Erythroblast (primary cell): ENCODE measurements around the gene ZC3H8.
A peak's percentile ranks its signal among the peaks of the same experiment; 100 is the strongest.

Source experiments
- DNase-seq, 2 experiments: peaks; one replicate each; lab custom pipeline; 2025; lab: John Stamatoyannopoulos, UW
- GATA1 ChIP-seq: IDR thresholded peaks from 2 replicates; pipeline ENCODE4 v1.6.1; 2011; ENCODE audit warnings: low read depth, mild to moderate bottlenecking, control low read depth, low read length, moderate library complexity
- POLR2A ChIP-seq: IDR thresholded peaks from 2 replicates; pipeline ENCODE4 v1.6.1; 2011; ENCODE audit warnings: mild to moderate bottlenecking, low read length

The ZC3H8 gene

DNA sequence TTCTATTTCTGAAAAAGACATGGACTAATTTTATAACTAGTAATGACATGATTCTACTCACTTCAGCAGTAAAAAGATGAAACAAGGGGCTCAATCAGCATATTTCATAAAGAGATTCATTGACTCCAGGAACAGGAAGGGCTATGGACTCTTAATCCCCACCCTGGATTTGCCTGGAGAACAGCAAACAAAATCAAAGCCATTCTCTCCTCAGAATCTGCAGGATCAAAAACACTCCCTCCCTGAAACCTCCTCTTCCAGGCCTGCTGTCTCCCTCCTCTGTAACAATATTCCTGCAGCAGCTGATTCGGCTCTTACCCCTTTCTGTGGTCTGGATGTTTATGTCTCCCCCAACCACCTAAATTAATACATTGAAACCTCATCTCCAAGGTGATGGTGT is 57.0 kb downstream of the ZC3H8 start:
- TF ChIP-seq GATA1 (no peak), POLR2A (no peak)
- DNase-seq = no peak

DNA sequence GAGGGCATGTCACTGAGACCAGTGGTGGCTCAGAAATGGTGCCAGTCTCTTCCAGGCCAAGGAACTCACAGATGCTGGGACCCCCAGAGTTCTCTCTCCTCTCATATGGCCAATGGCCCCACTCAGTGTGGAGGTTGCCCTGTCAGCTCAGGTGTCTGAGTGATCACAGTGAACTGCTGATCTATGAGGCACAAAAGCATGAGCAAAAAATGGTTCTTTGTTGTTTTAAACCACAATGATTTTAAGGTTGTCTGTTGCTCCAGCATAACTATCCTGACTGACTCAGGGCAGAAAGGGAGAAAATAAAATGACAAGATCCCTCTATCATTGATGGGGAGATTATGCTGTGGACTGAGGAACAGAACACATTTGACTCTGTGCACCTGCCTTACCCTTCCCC is 58.9 kb downstream of the ZC3H8 start:
- DNase-seq = no peak
- TF ChIP-seq GATA1 (no peak), POLR2A (no peak)

DNA sequence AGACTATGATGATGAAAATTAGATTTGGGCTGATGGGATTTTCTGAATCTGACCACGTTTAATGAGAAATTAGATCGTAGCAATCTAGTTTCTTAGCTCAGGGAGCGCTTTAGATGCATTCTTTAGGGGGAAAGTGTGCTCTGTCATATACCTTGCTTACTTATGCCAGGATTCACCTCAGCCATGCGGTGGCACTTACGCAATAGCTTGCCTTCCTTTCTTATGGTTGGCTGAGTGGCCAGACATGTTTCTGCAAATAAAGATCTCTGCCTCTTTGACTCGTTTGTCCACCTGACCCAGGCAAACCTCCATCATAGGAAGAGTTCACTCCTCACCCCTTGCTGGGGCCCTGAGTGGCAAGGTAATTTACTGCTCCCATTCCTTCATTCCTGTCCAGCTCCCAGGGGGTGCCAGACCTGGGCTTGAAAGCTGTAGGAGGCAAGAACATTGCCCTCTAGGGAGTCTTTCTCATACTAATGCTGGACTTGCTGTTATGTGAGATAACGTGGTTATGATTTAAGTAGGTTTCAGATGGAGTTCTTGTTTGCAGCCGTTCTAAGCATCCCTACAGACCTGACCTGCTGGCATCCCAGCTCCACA is 59.6 kb downstream of the ZC3H8 start:
- TF ChIP-seq GATA1 (no peak), POLR2A (no peak)
- no peak for DNase-seq

DNA sequence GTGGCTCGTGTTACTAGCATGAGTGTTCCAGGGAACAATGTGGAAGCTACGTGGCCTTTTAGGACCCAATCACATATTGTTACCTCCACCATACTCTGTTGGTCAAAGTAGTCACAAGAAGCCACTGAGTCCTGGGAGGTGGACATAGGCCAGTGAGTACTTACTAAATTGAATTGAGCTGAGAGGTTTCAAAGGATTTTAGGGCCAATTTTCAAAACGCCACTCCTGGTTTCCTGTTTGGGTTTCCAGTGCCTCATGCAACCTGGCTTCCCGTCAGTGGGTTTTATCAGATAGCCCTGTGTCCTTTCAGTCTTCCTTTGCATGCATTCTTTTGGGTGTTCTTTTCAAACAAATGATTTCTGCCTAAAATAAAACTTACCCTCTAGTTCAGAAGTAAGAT is 60.4 kb downstream of the ZC3H8 start:
- no peak for DNase-seq
- TF ChIP-seq POLR2A = no peak
- no peak for TF ChIP-seq GATA1

DNA sequence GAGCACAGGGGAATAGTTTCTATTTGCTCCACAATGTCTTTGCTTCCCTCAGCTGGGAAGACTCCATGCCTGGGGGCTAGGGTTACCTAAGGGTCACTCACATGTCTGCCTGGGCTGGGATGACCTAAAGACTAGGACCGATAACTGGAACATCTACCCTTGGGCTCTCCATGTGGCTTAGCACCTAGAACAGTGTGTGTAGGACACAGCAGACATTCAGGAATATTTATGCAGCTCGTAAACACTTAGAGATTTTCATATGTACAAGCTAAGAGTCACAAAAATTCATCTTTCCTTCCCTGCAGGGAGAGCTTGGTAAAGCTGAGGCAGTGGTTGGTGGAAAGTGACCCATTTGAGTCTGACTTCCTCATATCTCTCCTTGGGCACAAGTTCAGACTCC is 60.8 kb downstream of the ZC3H8 start:
- no peak for DNase-seq

DNA sequence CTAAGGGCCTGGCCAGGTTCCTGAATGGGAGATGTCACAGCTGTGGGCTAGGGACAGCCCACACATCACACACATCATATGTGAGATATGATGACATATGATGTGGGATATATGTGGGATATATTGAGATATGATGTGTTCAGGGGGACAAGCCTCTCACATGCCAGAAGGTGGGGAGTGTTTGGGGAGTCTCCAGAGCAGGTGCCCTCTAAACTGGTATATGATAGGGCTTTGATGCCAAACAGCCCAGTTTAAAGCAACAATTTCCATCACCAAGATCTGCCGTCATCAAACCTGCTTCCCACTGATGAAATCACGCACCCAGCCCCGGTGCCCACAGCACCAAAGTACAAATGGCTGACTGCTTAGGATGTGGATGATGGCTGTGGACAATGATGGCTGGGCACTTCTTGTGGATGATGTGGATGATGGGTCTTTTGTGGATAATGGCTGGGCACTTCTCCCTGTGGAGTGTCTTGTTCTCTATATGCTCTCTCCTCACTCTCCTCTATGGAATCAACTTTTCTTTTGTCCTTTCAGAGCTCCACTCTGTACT is 65.8 kb downstream of the ZC3H8 start:
- no peak for DNase-seq
- TF ChIP-seq GATA1 (no peak), POLR2A (no peak)

More for the DNA sequence above, 60.8 kb downstream of the ZC3H8 start:
- TF ChIP-seq GATA1 (no peak), POLR2A (no peak)

DNA sequence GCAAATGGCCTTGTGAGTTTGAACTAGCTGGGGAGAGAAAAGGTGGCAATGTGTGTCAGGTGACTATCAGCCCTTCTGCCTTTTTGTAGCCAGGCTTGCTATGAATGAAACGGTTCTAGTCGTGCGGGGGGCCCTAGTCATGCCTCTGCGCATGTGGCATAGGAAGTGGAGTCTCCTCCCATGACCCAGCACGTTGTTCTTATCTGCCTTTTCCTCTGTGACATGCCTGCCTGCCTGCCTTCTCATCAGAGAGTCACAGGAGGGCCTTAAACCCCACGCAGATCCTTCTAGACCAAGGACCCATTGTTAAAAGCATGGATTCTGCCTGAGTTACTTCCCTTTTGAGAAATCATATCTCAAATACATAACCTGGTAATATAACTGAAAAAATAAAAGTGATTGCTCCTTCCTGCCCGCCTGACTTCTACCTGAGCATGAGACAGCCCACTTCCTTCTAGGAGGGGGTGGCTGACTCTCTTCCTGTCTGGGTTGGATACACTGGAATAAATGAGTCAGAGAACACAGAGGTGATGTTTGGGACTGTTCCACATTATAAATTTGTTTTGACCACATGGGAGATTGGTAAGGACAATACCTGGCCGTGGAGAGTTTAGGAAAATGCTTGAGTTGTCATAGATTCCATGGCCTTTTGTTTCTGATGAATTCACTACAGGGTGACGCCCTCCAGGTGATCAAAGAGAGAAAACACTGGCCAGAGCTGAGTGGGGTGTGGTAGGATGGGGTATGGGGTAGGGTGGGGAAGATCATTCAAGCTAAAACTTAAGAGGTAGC is 66.8 kb downstream of the ZC3H8 start:
- DNase-seq = peak; percentile 79 to 84
- TF ChIP-seq GATA1 (no peak), POLR2A (peak; percentile 29)

DNA sequence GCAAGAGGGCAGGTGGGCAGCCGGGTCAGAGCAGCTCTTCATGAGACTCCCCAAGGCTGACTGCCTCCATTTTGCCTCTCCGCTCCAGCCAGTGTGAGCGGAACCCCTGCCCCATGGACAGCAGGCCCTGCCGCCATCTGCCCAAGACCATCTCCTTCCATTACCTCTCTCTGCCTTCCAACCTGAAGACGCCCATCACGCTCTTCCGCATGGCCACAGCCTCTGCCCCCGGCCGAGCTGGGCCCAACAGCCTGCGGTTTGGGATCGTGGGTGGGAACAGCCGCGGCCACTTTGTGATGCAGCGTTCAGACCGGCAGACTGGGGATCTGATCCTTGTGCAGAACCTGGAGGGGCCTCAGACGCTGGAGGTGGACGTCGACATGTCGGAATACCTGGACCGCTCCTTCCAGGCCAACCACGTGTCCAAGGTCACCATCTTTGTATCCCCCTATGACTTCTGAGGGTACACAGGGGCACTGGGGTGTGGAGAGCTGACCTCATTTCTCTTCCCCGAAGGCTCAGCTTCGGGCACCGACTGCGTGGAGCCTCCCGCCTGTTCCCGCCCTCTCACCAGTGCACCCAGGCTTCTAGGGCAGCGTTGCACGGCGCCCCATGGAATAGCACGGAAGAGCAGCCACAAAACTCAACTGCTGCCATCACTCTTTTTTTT is 67.7 kb downstream of the ZC3H8 start:
- DNase-seq = no peak

DNA sequence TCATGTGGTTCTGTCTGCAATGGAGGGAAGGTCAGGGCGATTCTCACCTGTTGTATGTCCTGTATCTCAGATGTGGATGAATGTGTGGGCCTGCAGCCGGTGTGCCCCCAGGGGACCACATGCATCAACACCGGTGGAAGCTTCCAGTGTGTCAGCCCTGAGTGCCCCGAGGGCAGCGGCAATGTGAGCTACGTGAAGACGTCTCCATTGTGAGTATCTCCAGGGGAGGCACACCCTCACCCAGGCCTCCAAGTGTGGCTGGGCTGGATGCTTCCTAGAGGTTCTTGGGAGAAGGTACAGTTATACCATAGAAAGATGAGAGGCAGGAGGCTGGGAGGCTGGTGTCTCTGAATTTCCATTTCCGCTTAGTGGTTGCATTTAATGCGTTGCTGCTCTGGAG is 69.7 kb downstream of the ZC3H8 start:
- TF ChIP-seq POLR2A (no peak), GATA1 (no peak)
- DNase-seq = no peak

More for the DNA sequence above, 67.7 kb downstream of the ZC3H8 start:
- TF ChIP-seq GATA1 (no peak), POLR2A (no peak)

DNA sequence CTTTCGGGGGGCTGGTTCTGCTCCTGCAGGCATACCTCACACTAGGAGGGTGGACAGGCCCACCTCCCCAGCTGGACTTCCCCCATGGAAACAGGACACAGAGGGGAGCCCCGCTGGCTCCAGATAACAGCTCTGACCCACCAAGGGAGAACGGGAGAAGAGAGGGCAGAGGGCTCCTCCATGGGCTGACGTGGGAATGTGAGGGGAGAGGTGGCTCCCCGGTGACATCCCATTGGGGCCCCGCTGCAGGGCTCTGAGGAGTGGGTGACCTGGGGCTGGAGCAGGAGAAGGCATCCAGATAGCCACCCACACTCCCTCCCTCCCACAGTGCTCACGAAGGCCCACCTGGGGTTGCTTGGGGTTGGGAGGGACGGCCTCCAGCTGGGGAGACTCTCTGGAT is 70.7 kb downstream of the ZC3H8 start:
- no peak for TF ChIP-seq POLR2A
- TF ChIP-seq GATA1 = no peak
- no peak for DNase-seq

DNA sequence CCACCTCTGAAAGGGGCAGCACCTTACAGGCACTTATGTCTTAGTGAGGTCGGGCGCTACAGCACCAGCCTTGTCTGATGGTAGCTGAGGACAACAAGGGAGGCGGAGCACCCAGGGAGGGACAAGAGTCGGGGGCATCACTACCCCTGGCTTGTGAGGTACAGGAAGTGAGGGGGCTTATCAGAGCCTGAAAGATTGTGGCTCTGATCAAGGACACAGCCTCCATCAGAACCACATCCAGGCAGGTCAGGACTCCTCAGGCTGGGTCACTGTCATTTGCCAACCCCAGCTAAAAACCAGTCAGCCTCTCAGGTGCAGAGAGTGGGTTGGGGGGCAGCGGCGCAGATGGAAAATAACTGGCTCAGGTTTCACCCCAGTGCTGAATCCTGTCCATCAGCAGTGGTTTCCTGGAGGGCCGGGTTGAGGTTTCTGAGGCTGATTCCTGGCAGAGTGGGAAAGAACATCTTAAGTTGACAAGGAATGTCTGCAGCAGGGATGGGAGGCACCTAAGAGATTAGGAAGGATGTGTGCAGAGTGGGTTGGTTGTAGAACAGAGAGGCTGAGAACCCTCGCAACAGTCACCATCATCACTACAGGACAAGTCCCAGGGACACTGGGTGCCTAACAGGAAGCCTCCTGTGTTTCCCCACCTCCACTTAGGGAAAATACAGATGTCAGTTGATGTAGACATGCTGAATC is 71.4 kb downstream of the ZC3H8 start:
- TF ChIP-seq GATA1 (no peak), POLR2A (no peak)
- DNase-seq = no peak

DNA sequence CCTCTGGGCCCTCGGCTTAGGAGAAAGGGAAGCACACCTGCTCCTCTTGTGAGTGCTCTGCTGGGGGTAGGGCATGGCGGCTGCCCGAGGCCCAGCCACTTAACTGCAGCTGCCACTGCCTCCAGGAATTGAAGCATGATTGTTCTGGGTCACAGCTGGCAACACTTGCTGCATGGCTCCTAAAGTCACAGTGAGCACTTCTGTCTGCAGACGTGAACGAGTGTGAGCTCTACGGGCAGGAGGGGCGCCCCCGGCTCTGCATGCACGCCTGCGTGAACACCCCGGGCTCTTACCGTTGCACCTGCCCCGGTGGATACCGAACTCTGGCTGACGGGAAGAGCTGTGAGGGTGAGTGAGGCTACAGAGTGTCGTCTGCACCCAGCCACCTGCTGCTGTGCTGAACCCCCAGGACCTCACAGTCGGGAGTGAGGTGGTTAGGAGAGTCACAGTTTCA is 72.2 kb downstream of the ZC3H8 start:
- no peak for DNase-seq
- TF ChIP-seq GATA1 (no peak), POLR2A (no peak)
